Effector memory CD8-positive, alpha-beta T cell (primary cell): ENCODE data around the gene TOX2.

Experiments used
- ATAC-seq: fragments of 150-1000 bp; cut with Tn5 transposase; replicated peaks from 2 replicates; pipeline ENCODE4 v1.10.0; 2021; ENCODE audit warnings: mild to moderate bottlenecking, moderate library complexity
- DNase-seq, 3 experiments: peaks; one replicate each; pipeline ENCODE4 v3.0.0; 2021
- H3K27ac Mint-ChIP-seq, 2 donors: one replicate each; pipeline ENCODE4 v1.8.0; 2022; ENCODE audit warnings: mild to moderate bottlenecking in 2 of 2, mixed read lengths in 2 of 2, moderate library complexity in 2 of 2
- H3K27me3 Mint-ChIP-seq, 2 donors: one replicate each; pipeline ENCODE4 v1.8.0; 2022; ENCODE audit warnings: mixed read lengths in 2 of 2
- H3K36me3 Mint-ChIP-seq: one replicate; pipeline ENCODE4 v1.8.0; 2022; ENCODE audit warnings: mild to moderate bottlenecking, moderate library complexity, mixed read lengths; ENCODE audit not compliant: insufficient read depth
- H3K4me1 Mint-ChIP-seq, 2 donors: one replicate each; pipeline ENCODE4 v1.8.0; 2022; ENCODE audit warnings: low read depth in 2 of 2, mixed read lengths in 2 of 2
- H3K4me3 Mint-ChIP-seq, 2 donors: one replicate each; pipeline ENCODE4 v1.8.0; 2022; ENCODE audit warnings: mild to moderate bottlenecking in 2 of 2, mixed read lengths in 2 of 2, moderate library complexity in 2 of 2
- H3K9me3 Mint-ChIP-seq, 2 donors: one replicate each; pipeline ENCODE4 v1.8.0; 2022; ENCODE audit warnings: mixed read lengths in 2 of 2

Gene TOX2

GRCh38 chr20:44001667-44002596 lies 87.3 kb downstream of the TOX2 start:
- Mint-ChIP-seq H3K27me3 (peaks cover 37 to 72% of the 10 kb centered on the region in 2 donors), H3K4me1 (peaks cover 0 to 8% of the 10 kb centered on the region in 2 donors), H3K9me3 (no peaks in the 10 kb centered on the region), H3K36me3 (no peaks in the 10 kb centered on the region), H3K4me3 (no peak overlapping the region), H3K27ac (no peak overlapping the region)
- DNase-seq: no peak
- ATAC-seq: no peak

GRCh38 chr20:44002861-44003260 lies 88.2 kb downstream of the TOX2 start:
- H3K4me1 Mint-ChIP-seq: peaks cover 0 to 8% of the 10 kb centered on the region in 2 donors
- no peaks in the 10 kb centered on the region for H3K36me3 Mint-ChIP-seq
- DNase-seq (no peak), ATAC-seq (no peak)
- H3K27me3 Mint-ChIP-seq: peaks cover 37 to 71% of the 10 kb centered on the region in 2 donors
- H3K27ac Mint-ChIP-seq: no peak overlapping the region
- no peak overlapping the region for H3K4me3 Mint-ChIP-seq
- H3K9me3 Mint-ChIP-seq: no peaks in the 10 kb centered on the region

- H3K27me3 Mint-ChIP-seq: peaks cover 37 to 71% of the 10 kb centered on the region in 2 donors
- ATAC-seq (no peak), DNase-seq (no peak)
- H3K4me1 Mint-ChIP-seq: peaks cover 0 to 8% of the 10 kb centered on the region in 2 donors
- H3K4me3 Mint-ChIP-seq: no peak overlapping the region
- no peaks in the 10 kb centered on the region for H3K9me3 Mint-ChIP-seq
- H3K36me3 Mint-ChIP-seq: no peaks in the 10 kb centered on the region
- H3K27ac Mint-ChIP-seq: no peak overlapping the region
Observed at GRCh38 chr20:44003609-44004008, 89.0 kb downstream of the TOX2 start.

GRCh38 chr20:44004306-44004915 lies 89.8 kb downstream of the TOX2 start:
- Mint-ChIP-seq H3K9me3 (no peaks in the 10 kb centered on the region), H3K4me1 (peaks cover 0 to 8% of the 10 kb centered on the region in 2 donors), H3K27ac (no peak overlapping the region), H3K4me3 (no peak overlapping the region), H3K36me3 (no peaks in the 10 kb centered on the region), H3K27me3 (peaks cover 37 to 71% of the 10 kb centered on the region in 2 donors)
- ATAC-seq (no peak), DNase-seq (no peak)

- H3K4me1 Mint-ChIP-seq: peaks cover 3 to 12% of the 10 kb centered on the region in 2 donors
Observed at GRCh38 chr20:44005661-44006060, 91.0 kb downstream of the TOX2 start.

GRCh38 chr20:44006126-44006525 lies 91.5 kb downstream of the TOX2 start:
- DNase-seq: no peak
- no peaks in the 10 kb centered on the region for H3K36me3 Mint-ChIP-seq
- peaks cover 28 to 62% of the 10 kb centered on the region in 2 donors for H3K27me3 Mint-ChIP-seq
- no peak overlapping the region for H3K4me3 Mint-ChIP-seq
- peaks cover 7 to 16% of the 10 kb centered on the region in 2 donors for H3K4me1 Mint-ChIP-seq
- ATAC-seq: no peak
- no peaks in the 10 kb centered on the region for H3K9me3 Mint-ChIP-seq
- no peak overlapping the region for H3K27ac Mint-ChIP-seq

More at GRCh38 chr20:44005661-44006060, 91.0 kb downstream of the TOX2 start:
- no peaks in the 10 kb centered on the region for H3K9me3 Mint-ChIP-seq
- H3K4me3 Mint-ChIP-seq: no peak overlapping the region
- peaks cover 26 to 62% of the 10 kb centered on the region in 2 donors for H3K27me3 Mint-ChIP-seq
- no peak overlapping the region for H3K27ac Mint-ChIP-seq
- ATAC-seq (no peak), DNase-seq (no peak)
- H3K36me3 Mint-ChIP-seq: no peaks in the 10 kb centered on the region

GRCh38 chr20:44006578-44006977 lies 91.9 kb downstream of the TOX2 start:
- H3K9me3 Mint-ChIP-seq: no peaks in the 10 kb centered on the region
- H3K27ac Mint-ChIP-seq: no peak overlapping the region
- no peak for DNase-seq
- peaks cover 12 to 21% of the 10 kb centered on the region in 2 donors for H3K4me1 Mint-ChIP-seq
- H3K27me3 Mint-ChIP-seq: peaks cover 26 to 62% of the 10 kb centered on the region in 2 donors
- no peak overlapping the region for H3K4me3 Mint-ChIP-seq
- H3K36me3 Mint-ChIP-seq: no peaks in the 10 kb centered on the region
- no peak for ATAC-seq

GRCh38 chr20:44008806-44009678 lies 94.4 kb downstream of the TOX2 start:
- ATAC-seq: no peak

GRCh38 chr20:44009679-44009992 lies 95.0 kb downstream of the TOX2 start:
- DNase-seq (no peak), ATAC-seq (no peak)
- H3K27ac Mint-ChIP-seq: no peak overlapping the region
- peaks cover 10 to 53% of the 10 kb centered on the region in 2 donors for H3K27me3 Mint-ChIP-seq
- peaks cover 21% of the 10 kb centered on the region in 2 donors for H3K4me1 Mint-ChIP-seq
- peaks cover 3% of the 10 kb centered on the region for H3K36me3 Mint-ChIP-seq
- H3K9me3 Mint-ChIP-seq: no peaks in the 10 kb centered on the region
- no peak overlapping the region for H3K4me3 Mint-ChIP-seq

More at GRCh38 chr20:44008806-44009678, 94.4 kb downstream of the TOX2 start:
- DNase-seq: no peak
- H3K27ac Mint-ChIP-seq: no peak overlapping the region
- H3K36me3 Mint-ChIP-seq: peaks cover 3% of the 10 kb centered on the region
- no peak overlapping the region for H3K4me3 Mint-ChIP-seq
- no peaks in the 10 kb centered on the region for H3K9me3 Mint-ChIP-seq
- H3K27me3 Mint-ChIP-seq: peaks cover 10 to 52% of the 10 kb centered on the region in 2 donors
- H3K4me1 Mint-ChIP-seq: peaks cover 21% of the 10 kb centered on the region in 2 donors

- H3K27ac Mint-ChIP-seq: no peak overlapping the region
- H3K9me3 Mint-ChIP-seq: no peaks in the 10 kb centered on the region
- H3K4me1 Mint-ChIP-seq: peaks cover 21% of the 10 kb centered on the region in 2 donors
- peak; percentile 21 for ATAC-seq
- H3K4me3 Mint-ChIP-seq: no peak overlapping the region
- H3K27me3 Mint-ChIP-seq: peaks cover 10 to 52% of the 10 kb centered on the region in 2 donors
- peaks cover 3% of the 10 kb centered on the region for H3K36me3 Mint-ChIP-seq
- no peak for DNase-seq
Observed at GRCh38 chr20:44010162-44010704, 95.6 kb downstream of the TOX2 start.

- ATAC-seq (peak; percentile 85), DNase-seq (peak in 1 of 3 experiments; percentile 29)
- peak overlapping the region in 1 of 2 donors; percentile 52 for H3K27ac Mint-ChIP-seq
- peaks cover 10 to 44% of the 10 kb centered on the region in 2 donors for H3K27me3 Mint-ChIP-seq
- H3K4me1 Mint-ChIP-seq: peaks cover 21% of the 10 kb centered on the region in 2 donors
- no peaks in the 10 kb centered on the region for H3K9me3 Mint-ChIP-seq
- H3K4me3 Mint-ChIP-seq: peak overlapping the region; percentile 23 to 31
- H3K36me3 Mint-ChIP-seq: peaks cover 3% of the 10 kb centered on the region
Observed at GRCh38 chr20:44011251-44011940, 96.7 kb downstream of the TOX2 start.

GRCh38 chr20:44012466-44013226 lies 98.0 kb downstream of the TOX2 start:
- H3K36me3 Mint-ChIP-seq: peaks cover 3% of the 10 kb centered on the region
- DNase-seq (no peak), ATAC-seq (no peak)
- H3K27me3 Mint-ChIP-seq: peaks cover 10 to 51% of the 10 kb centered on the region in 2 donors
- H3K4me1 Mint-ChIP-seq: peaks cover 21 to 25% of the 10 kb centered on the region in 2 donors
- H3K27ac Mint-ChIP-seq: no peak overlapping the region
- no peak overlapping the region for H3K4me3 Mint-ChIP-seq
- no peaks in the 10 kb centered on the region for H3K9me3 Mint-ChIP-seq
